Heart right ventricle (tissue), 16 donors: ENCODE results near the gene ESM1. TPM values are rescaled to one million over a fixed set of nuclear protein-coding genes. Genes with fewer than 3 reads are reported as not detected.
A peak's percentile ranks its signal among the peaks of the same experiment; 100 is the strongest.

Source experiments
- ATAC-seq, 8 donors: fragments of 200-7000 bp; cut with Tn5 transposase; one replicate each; pipeline ENCODE4 v1.9.1; 2020; ENCODE audit warnings: mild to moderate bottlenecking in 8 of 8, moderate library complexity in 8 of 8, moderate number of reproducible peaks in 1 of 8
- DNase-seq, 2 donors: peaks; one replicate each; pipeline ENCODE4 v3.0.0-alpha.2; 2020
- H3K27ac ChIP-seq, 10 donors: fragments of 200-600 bp; sonication (generic) in 2 of 10; one replicate each; pipeline versions ENCODE4 v1.5.0 to v1.8.0; 2020 to 2022; ENCODE audit warnings: mild to moderate bottlenecking in 3 of 10
- H3K27me3 ChIP-seq, 7 donors: fragments of 200-600 bp; one replicate each; pipeline ENCODE4 v1.8.0; 2021 to 2022; ENCODE audit warnings: mild to moderate bottlenecking in 2 of 7
- H3K36me3 ChIP-seq, 9 donors: fragments of 200-600 bp; sonication (generic) in 1 of 9; one replicate each; pipeline versions ENCODE4 v1.5.0 to v1.8.0; 2020 to 2022; ENCODE audit warnings: mild to moderate bottlenecking in 2 of 9
- H3K4me1 ChIP-seq, 9 donors: fragments of 200-600 bp; sonication (generic) in 1 of 9; one replicate each; pipeline versions ENCODE4 v1.5.0 to v1.8.0; 2020 to 2022; ENCODE audit warnings: mild to moderate bottlenecking in 4 of 9
- H3K4me3 ChIP-seq, 10 donors: fragments of 200-600 bp; sonication (generic) in 2 of 10; one replicate each; pipeline versions ENCODE4 v1.5.0 to v1.8.0; 2020 to 2022; ENCODE audit warnings: mild to moderate bottlenecking in 7 of 10, moderate library complexity in 2 of 10
- H3K9me3 ChIP-seq, 11 donors: fragments of 200-600 bp in 10 of 11; sonication (generic) in 2 of 11; one replicate each; pipeline versions ENCODE4 v1.5.0 to v1.8.0; 2013 to 2022; ENCODE audit warnings: mild to moderate bottlenecking in 2 of 11, control low read depth in 1 of 11, moderate library complexity in 1 of 11
- WGBS, 2 donors: extraction: QIAGEN DNeasy Blood & Tissue Kit; methylation state at CpG; one replicate each; pipeline ENCODE4 v1.1.7; 2013; ENCODE audit warnings: inconsistent platforms in 1 of 2; 5-methylcytosine and 5-hydroxymethylcytosine counted together
- intact Hi-C, 10 donors: fragments of 100-400 bp; cut with DNase I; formaldehyde crosslinking; loops; one replicate each; pipeline versions ENCODE4 v1.11.1 to v1.14.2; 2022
- polyA plus RNA-seq, 2 donors: library from polyadenylated mRNA; stranded (reverse); fragments of 200-250 nt; gene quantifications; one replicate each; pipeline ENCODE4 v1.2.3, GENCODE V29; 2013
- total RNA-seq, 10 donors: library from RNA; stranded (reverse); fragmentation: NEBNext Ultra II Directional in 3 of 10; extraction: Animal tissue kit (Norgen Biotek cat#: 25700) in 3 of 10; gene quantifications; one replicate each; pipeline versions ENCODE4 v1.2.1 to v1.2.4, GENCODE V29; 2021 to 2023
- TF ChIP-seq, protein P1 (sequence below), 9 donors: fragments of 200-600 bp; sonication (generic) in 2 of 9; IDR thresholded peaks; one replicate each; pipeline versions ENCODE4 v1.5.0 to v1.8.0; 2021 to 2022; ENCODE audit warnings: antibody characterized with exemption in 9 of 9, mild to moderate bottlenecking in 5 of 9, moderate library complexity in 1 of 9
- donor health status: Arrhythmogenic right ventricular cardiomyopathy.
- donor health status: ischemic (EF 13 %, LVEDD 7.1; RV severe dilation, severe dysfunction).
- donor health status: healthy with polysubstance abuse.
- donor health status: DM: no; HTN: yes; CAD: no.
- donor health status: DM: no; HTN: no; CAD: no.
- donor health status: ischemic (EF 25% LVEDD 6.9; RV normal size, moderate dysfunction).
- donor health status: ischemic (EF 25% LVEDD 5.7; RV mildly dilated, moderate dysfunction).
- donor health status: healthy.
- donor health status: DM: yes; HTN: yes; CAD: no.
- donor health status: Ischemic cardiomyopathy.
- donor health status: ischemic (EF 35%, LVEDD 5.7; RV mildly dilated, moderate dysfunction).
- donor health status: nonischemic (EF 11% LVEDD 7.7; RV severe dilation, severe dysfunction).
- donor health status: DM: yes; HTN: yes; CAD: no.
- donor health status: PGD.
- donor health status: ischemic (EF 29% LVEDD 5.4; RV normal size, mild dysfunction).
- donor health status: nonischemic (EF 23%, LVEDD 6.1; RV moderate dilation, normal function).

The ESM1 gene
- total and polyA plus RNA-seq, 12 donors: 0.13 to 2.0 (median 0.73) TPM; not detected in 2

GRCh38 chr5:54969856-54970828 is 15.3 kb downstream of the ESM1 start:
- H3K4me1 ChIP-seq: peaks cover 0 to 37% (median 6%) of the 10 kb centered on the region in 9 donors
- TF ChIP-seq, protein P1, sequence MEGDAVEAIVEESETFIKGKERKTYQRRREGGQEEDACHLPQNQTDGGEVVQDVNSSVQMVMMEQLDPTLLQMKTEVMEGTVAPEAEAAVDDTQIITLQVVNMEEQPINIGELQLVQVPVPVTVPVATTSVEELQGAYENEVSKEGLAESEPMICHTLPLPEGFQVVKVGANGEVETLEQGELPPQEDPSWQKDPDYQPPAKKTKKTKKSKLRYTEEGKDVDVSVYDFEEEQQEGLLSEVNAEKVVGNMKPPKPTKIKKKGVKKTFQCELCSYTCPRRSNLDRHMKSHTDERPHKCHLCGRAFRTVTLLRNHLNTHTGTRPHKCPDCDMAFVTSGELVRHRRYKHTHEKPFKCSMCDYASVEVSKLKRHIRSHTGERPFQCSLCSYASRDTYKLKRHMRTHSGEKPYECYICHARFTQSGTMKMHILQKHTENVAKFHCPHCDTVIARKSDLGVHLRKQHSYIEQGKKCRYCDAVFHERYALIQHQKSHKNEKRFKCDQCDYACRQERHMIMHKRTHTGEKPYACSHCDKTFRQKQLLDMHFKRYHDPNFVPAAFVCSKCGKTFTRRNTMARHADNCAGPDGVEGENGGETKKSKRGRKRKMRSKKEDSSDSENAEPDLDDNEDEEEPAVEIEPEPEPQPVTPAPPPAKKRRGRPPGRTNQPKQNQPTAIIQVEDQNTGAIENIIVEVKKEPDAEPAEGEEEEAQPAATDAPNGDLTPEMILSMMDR (IDR thresholded peaks at IDR 0.05): no peak
- intact Hi-C loops: no loop called here
- H3K4me3 ChIP-seq: no peak overlapping the region
- DNase-seq (peak in 1 of 2 donors; percentile 22), ATAC-seq (peak in 3 of 8 donors; percentile 17 to 61 (median 61))
- H3K27me3 ChIP-seq: no peaks in the 10 kb centered on the region
- WGBS, 2 donors: 23 to 35% methylated on average over 5 of the region's 5 CpGs
- H3K27ac ChIP-seq: no peak overlapping the region
- H3K9me3 ChIP-seq: peaks cover 0 to 6% (median 0%) of the 10 kb centered on the region in 11 donors
- no peaks in the 10 kb centered on the region for H3K36me3 ChIP-seq

- H3K4me3 ChIP-seq: no peak overlapping the region
- ATAC-seq (no peak), DNase-seq (no peak)
- H3K27ac ChIP-seq: no peak overlapping the region
- no peaks in the 10 kb centered on the region for H3K36me3 ChIP-seq
- TF ChIP-seq, protein P1 (IDR thresholded peaks at IDR 0.05): no peak
- H3K4me1 ChIP-seq: peaks cover 0 to 37% (median 6%) of the 10 kb centered on the region in 9 donors
- H3K9me3 ChIP-seq: peaks cover 0 to 6% (median 0%) of the 10 kb centered on the region in 11 donors
- 92 to 94% methylated on average over 4 of the region's 4 CpGs for WGBS, 2 donors
- H3K27me3 ChIP-seq: no peaks in the 10 kb centered on the region
- intact Hi-C loops: no loop called here
Measured at GRCh38 chr5:54969242-54969641, 16.2 kb downstream of the ESM1 start.

GRCh38 chr5:54965806-54966205 is 19.6 kb downstream of the ESM1 start:
- ATAC-seq: no peak
- Histone ChIP-seq H3K36me3 (no peaks in the 10 kb centered on the region), H3K27me3 (peaks cover 0 to 4% (median 0%) of the 10 kb centered on the region in 7 donors), H3K4me1 (peaks cover 0 to 32% (median 6%) of the 10 kb centered on the region in 9 donors), H3K27ac (no peak overlapping the region), H3K9me3 (peaks cover 0 to 6% (median 0%) of the 10 kb centered on the region in 11 donors), H3K4me3 (no peak overlapping the region)
- 37 to 38% methylated on average over 3 of the region's 3 CpGs for WGBS, 2 donors
- intact Hi-C loops: no loop called here
- peak in 1 of 2 donors; percentile 25 for DNase-seq
- TF ChIP-seq, protein P1 (IDR thresholded peaks at IDR 0.05): no peak

DNA sequence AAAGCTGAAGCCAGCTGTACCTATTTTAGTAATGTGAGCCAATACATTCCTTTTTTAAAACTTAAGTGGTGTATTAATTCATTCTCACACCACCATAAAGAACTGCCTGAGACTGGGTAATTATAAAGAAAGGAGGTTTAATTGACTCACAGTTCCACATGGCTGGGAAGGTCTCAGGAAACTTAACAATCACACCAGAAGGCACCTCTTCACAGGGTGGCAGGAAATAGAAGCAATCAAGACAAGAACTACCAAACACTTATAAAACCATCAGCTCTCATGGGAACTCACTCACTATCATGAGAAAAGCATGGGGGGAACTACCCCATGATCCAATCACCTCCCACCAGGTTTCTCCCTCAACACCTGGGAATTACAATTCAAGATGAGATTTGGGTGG is 21.0 kb downstream of the ESM1 start:
- H3K27ac ChIP-seq: no peak overlapping the region
- peaks cover 0 to 9% (median 0%) of the 10 kb centered on the region in 7 donors for H3K27me3 ChIP-seq
- peaks cover 0 to 6% (median 0%) of the 10 kb centered on the region in 11 donors for H3K9me3 ChIP-seq
- intact Hi-C loops: no loop called here
- ATAC-seq (no peak), DNase-seq (no peak)
- TF ChIP-seq, protein P1 (IDR thresholded peaks at IDR 0.05): no peak
- H3K4me1 ChIP-seq: peaks cover 0 to 18% (median 6%) of the 10 kb centered on the region in 9 donors
- no peaks in the 10 kb centered on the region for H3K36me3 ChIP-seq
- H3K4me3 ChIP-seq: no peak overlapping the region
